MG63 (cell line): ENCODE data around the gene C3orf80. TPM values are rescaled to one million over a fixed set of nuclear protein-coding genes. Genes with fewer than 3 reads are reported as not detected.
"Not testable (repeated sequence)": the region's sequence is repeated elsewhere in the genome, so short reads cannot be mapped to it uniquely, and the experiment has no call there.

ENCODE experiments used
- DNase-seq: peaks from one replicate; pipeline ENCODE4 v3.0.0-alpha.2; 2020
- H3K27me3 ChIP-seq: fragments of 250-450 bp; sonication (Bioruptor Pico); 2 replicates; pipeline ENCODE4 v1.5.1; 2020; ENCODE audit warnings: mild to moderate bottlenecking, moderate library complexity
- H3K36me3 ChIP-seq: fragments of 250-450 bp; sonication (Bioruptor Pico); 2 replicates; pipeline ENCODE4 v1.5.1; 2020; ENCODE audit warnings: mild to moderate bottlenecking, moderate library complexity
- H3K4me3 ChIP-seq: fragments of 250-450 bp; sonication (Bioruptor Pico); 2 replicates; pipeline ENCODE4 v1.5.1; 2020; ENCODE audit warnings: mild to moderate bottlenecking, moderate library complexity
- H3K9me3 ChIP-seq: fragments of 250-450 bp; sonication (Bioruptor Pico); 2 replicates; pipeline ENCODE4 v1.5.1; 2020; ENCODE audit warnings: mild to moderate bottlenecking, moderate library complexity
- total RNA-seq: library from RNA; depleted of rRNA; stranded (reverse); fragments of >200 nt; shearing (Covaris generic); gene quantifications from 2 replicates; pipeline ENCODE4 v1.2.3, GENCODE V29; 2014; ENCODE audit warnings: low replicate concordance

Gene C3orf80
- total RNA-seq, 1 experiment from 2014 or later: not detected

DNA sequence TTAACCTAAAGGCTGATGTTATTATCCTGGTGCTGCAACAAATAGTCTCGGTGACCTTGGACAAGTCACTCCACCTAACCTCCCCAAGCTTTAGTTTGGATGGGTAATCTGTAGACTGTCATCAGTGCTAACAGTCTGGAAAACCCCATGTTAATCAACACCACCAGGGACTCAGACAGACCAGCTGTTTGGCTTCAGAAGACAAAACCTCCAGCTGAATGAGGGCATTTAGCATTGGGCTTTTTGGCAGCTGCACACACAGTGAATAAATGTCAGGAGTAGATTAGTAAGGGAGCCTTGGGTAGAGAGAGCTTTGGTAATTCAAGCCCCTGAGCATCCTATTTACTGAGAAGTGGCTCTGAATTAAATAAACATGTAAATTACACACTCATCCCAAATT is 24.9 kb upstream of the C3orf80 start:
- no peak for DNase-seq
- no peaks in the 10 kb centered on the region for H3K9me3 ChIP-seq
- H3K4me3 ChIP-seq: no peak overlapping the region
- no peaks in the 10 kb centered on the region for H3K27me3 ChIP-seq
- no peaks in the 10 kb centered on the region for H3K36me3 ChIP-seq

DNA sequence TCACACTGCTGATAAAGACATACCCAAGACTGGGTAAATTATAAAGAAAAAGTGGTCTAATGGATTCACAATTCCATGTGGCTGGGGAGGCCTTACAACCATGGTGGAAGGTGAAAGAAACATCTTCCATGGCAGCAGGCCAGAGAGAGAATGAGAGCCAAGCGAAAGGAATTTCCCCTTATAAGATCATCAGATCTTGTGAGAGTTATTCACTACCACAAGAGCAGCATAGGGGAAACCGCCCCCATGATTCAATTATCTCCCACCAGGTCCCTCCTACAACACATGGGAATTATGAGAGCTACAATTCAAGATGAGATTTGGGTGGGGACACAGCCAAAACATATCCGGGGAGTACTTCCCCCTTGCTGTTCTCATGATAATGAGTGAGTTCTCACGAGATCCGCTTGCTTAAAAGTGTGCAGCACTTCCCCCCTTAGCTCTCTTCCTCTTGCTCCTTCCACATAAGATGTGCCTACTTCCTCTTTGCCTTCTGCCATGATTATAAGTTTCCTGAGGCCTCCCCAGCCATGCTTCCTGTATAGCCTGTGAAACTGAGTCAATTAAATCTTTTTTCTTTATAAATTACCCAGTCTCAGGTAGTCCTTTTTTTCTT is 20.7 kb upstream of the C3orf80 start:
- not testable (repeated sequence) for H3K4me3 ChIP-seq, H3K9me3 ChIP-seq, H3K27me3 ChIP-seq, H3K36me3 ChIP-seq, DNase-seq

GRCh38 chr3:160205606-160206005 is 19.6 kb upstream of the C3orf80 start:
- DNase-seq: no peak
- Histone ChIP-seq H3K4me3 (no peak overlapping the region), H3K27me3 (no peaks in the 10 kb centered on the region), H3K9me3 (peaks cover 2% of the 10 kb centered on the region; the same call in 1 of the 2 replicates), H3K36me3 (no peaks in the 10 kb centered on the region)

- Histone ChIP-seq H3K36me3 (no peaks in the 10 kb centered on the region), H3K4me3 (no peak overlapping the region), H3K27me3 (no peaks in the 10 kb centered on the region), H3K9me3 (peaks cover 2% of the 10 kb centered on the region; the same call in 1 of the 2 replicates)
- no peak for DNase-seq
Measured at GRCh38 chr3:160210341-160210740, 14.9 kb upstream of the C3orf80 start.

- H3K27me3 ChIP-seq: no peaks in the 10 kb centered on the region; the same call in 1 of the 2 replicates
- DNase-seq: no peak
- H3K4me3 ChIP-seq: no peak overlapping the region
- H3K36me3 ChIP-seq: no peaks in the 10 kb centered on the region
- H3K9me3 ChIP-seq: peaks cover 2% of the 10 kb centered on the region; the same call in 1 of the 2 replicates
Measured at GRCh38 chr3:160210799-160211221, 14.4 kb upstream of the C3orf80 start.

DNA sequence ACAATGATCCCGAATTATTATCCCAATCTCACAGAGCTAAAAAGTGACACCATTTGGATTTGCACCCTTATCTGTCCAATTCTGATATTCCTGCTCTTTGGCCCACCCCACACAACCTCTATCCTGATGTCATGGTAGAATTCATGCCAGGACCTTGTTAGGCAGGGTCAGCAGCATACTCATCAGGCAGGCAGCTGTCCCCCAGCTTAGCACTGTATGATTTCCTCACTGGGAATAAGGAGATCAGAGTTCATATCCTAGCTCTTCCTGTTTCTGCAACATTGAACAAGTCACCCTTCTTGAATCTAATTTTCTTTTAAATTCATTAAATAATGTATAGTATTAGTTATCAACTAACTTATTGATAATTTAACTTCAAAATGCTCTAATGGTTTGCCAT is 12.0 kb upstream of the C3orf80 start:
- peaks cover 2% of the 10 kb centered on the region; the same call in 1 of the 2 replicates for H3K27me3 ChIP-seq
- no peaks in the 10 kb centered on the region for H3K36me3 ChIP-seq
- H3K9me3 ChIP-seq: no peaks in the 10 kb centered on the region
- DNase-seq: no peak
- no peak overlapping the region for H3K4me3 ChIP-seq

DNA sequence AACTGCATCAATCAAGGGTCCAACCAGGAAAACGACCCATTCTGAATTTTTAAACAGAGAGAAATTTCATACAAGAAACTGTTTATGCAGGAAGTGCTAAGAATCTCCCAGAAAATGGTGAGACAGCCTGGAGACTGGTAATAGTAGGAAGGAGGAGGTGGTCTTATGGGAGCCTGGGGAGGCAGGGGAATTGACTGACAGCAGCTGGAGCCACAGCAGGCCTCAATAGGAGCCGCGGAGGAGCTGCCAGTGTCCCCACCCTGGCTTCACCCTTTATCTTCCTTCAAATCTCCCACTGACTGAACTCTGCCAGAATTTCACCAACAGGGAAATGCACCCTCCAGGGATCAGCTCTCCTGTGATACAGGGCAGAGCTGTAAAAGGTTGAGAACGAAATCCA is 7.5 kb upstream of the C3orf80 start:
- H3K9me3 ChIP-seq: no peaks in the 10 kb centered on the region
- H3K4me3 ChIP-seq: no peak overlapping the region
- DNase-seq: no peak
- H3K27me3 ChIP-seq: peaks cover 2% of the 10 kb centered on the region; the same call in 1 of the 2 replicates
- H3K36me3 ChIP-seq: no peaks in the 10 kb centered on the region

- no peak overlapping the region for H3K4me3 ChIP-seq
- DNase-seq: no peak
Measured at GRCh38 chr3:160218136-160218535, 7.1 kb upstream of the C3orf80 start.

GRCh38 chr3:160220038-160220437 is 5.2 kb upstream of the C3orf80 start:
- no peak overlapping the region for H3K4me3 ChIP-seq
- peaks cover 16% of the 10 kb centered on the region for H3K27me3 ChIP-seq
- H3K9me3 ChIP-seq: no peaks in the 10 kb centered on the region
- DNase-seq: no peak
- no peaks in the 10 kb centered on the region for H3K36me3 ChIP-seq

More at GRCh38 chr3:160218136-160218535, 7.1 kb upstream of the C3orf80 start:
- no peaks in the 10 kb centered on the region for H3K36me3 ChIP-seq
- H3K27me3 ChIP-seq: peaks cover 2% of the 10 kb centered on the region; the same call in 1 of the 2 replicates
- H3K9me3 ChIP-seq: no peaks in the 10 kb centered on the region

GRCh38 chr3:160221019-160221418 is 4.2 kb upstream of the C3orf80 start:
- no peak overlapping the region for H3K4me3 ChIP-seq
- peaks cover 17% of the 10 kb centered on the region for H3K27me3 ChIP-seq
- no peaks in the 10 kb centered on the region for H3K36me3 ChIP-seq
- H3K9me3 ChIP-seq: no peaks in the 10 kb centered on the region
- no peak for DNase-seq

GRCh38 chr3:160224256-160224655 is 966 bp upstream of the C3orf80 start:
- Histone ChIP-seq H3K36me3 (no peaks in the 10 kb centered on the region), H3K9me3 (no peaks in the 10 kb centered on the region), H3K4me3 (no peak overlapping the region), H3K27me3 (peaks cover 42% of the 10 kb centered on the region)
- no peak for DNase-seq

- H3K4me3 ChIP-seq: peak overlapping the region; percentile 38
- H3K36me3 ChIP-seq: no peaks in the 10 kb centered on the region
- no peak for DNase-seq
- peaks cover 45% of the 10 kb centered on the region for H3K27me3 ChIP-seq
- H3K9me3 ChIP-seq: no peaks in the 10 kb centered on the region
Measured at GRCh38 chr3:160224811-160225175, 429 bp upstream of the C3orf80 start.

- no peaks in the 10 kb centered on the region for H3K36me3 ChIP-seq
- H3K4me3 ChIP-seq: peak overlapping the region; percentile 38
- peaks cover 48% of the 10 kb centered on the region for H3K27me3 ChIP-seq
- DNase-seq: peak; percentile 28
- no peaks in the 10 kb centered on the region for H3K9me3 ChIP-seq
Measured at GRCh38 chr3:160226026-160226907, 1.0 kb downstream of the C3orf80 start.

GRCh38 chr3:160227419-160227818 is 2.2 kb downstream of the C3orf80 start:
- Histone ChIP-seq H3K36me3 (no peaks in the 10 kb centered on the region), H3K27me3 (peaks cover 50% of the 10 kb centered on the region), H3K9me3 (no peaks in the 10 kb centered on the region), H3K4me3 (no peak overlapping the region)
- no peak for DNase-seq

- Histone ChIP-seq H3K9me3 (no peaks in the 10 kb centered on the region), H3K4me3 (no peak overlapping the region), H3K27me3 (peaks cover 25% of the 10 kb centered on the region), H3K36me3 (no peaks in the 10 kb centered on the region)
- DNase-seq: no peak
Measured at GRCh38 chr3:160232014-160232413, 6.8 kb downstream of the C3orf80 start.

- H3K4me3 ChIP-seq, H3K9me3 ChIP-seq, H3K36me3 ChIP-seq, DNase-seq, H3K27me3 ChIP-seq: not testable (repeated sequence)
Measured at GRCh38 chr3:160240719-160241118, 15.5 kb downstream of the C3orf80 start.

DNA sequence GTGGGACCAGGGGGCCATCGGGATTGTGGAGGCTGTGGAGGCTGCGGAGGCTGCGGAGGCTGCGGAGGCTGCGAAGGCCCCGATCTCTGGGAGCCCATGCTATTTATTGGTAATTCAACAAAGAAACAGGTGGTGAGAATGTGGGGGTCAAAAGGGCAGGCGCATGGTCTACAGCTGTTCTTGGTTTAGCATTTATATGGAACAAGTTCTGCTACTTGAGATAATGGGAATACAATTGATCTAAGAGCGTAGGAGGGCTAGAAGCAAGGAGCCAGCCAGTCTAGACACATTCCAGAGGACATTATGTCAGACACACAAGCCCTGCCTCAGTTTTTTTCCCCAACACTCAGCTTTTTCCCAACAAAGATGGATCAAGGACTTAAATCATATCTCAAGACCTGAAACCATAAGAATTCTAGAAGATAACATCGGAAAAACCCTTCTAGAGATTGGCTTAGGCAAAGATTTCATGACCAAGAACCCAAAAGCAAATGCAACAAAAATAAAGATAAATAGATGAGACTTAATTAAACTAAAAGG is 20.1 kb downstream of the C3orf80 start:
- no peaks in the 10 kb centered on the region for H3K36me3 ChIP-seq
- no peak for DNase-seq
- no peak overlapping the region for H3K4me3 ChIP-seq
- no peaks in the 10 kb centered on the region for H3K9me3 ChIP-seq
- H3K27me3 ChIP-seq: peaks cover 7% of the 10 kb centered on the region
